Neural cell (in vitro differentiated cells): ENCODE data around the gene N4BP3.

Experiments used
- EP300 ChIP-seq: fragments of 450-650 bp; conservative IDR thresholded peaks from 2 replicates; pipeline ENCODE4 v1.6.1; 2014; ENCODE audit warnings: antibody characterized with exemption, mild to moderate bottlenecking, moderate library complexity; ENCODE audit not compliant: poor library complexity, severe bottlenecking
- MXI1 ChIP-seq: fragments of 450-650 bp; conservative IDR thresholded peaks from 2 replicates; pipeline ENCODE4 v1.6.1; 2014; ENCODE audit warnings: antibody characterized with exemption, mild to moderate bottlenecking; ENCODE audit not compliant: poor library complexity, severe bottlenecking
- POLR2AphosphoS5 ChIP-seq: IDR thresholded peaks from 2 replicates; pipeline ENCODE4 v1.6.1; 2012
- REST ChIP-seq: IDR thresholded peaks from 2 replicates; pipeline ENCODE4 v1.6.1; 2012; ENCODE audit warnings: borderline replicate concordance
- SMC3 ChIP-seq: fragments of 450-650 bp; conservative IDR thresholded peaks from 2 replicates; pipeline ENCODE4 v1.6.1; 2014; ENCODE audit warnings: antibody characterized with exemption, mild to moderate bottlenecking, moderate library complexity; ENCODE audit not compliant: poor library complexity
- TF ChIP-seq, protein P1 (sequence below): fragments of 450-650 bp; IDR thresholded peaks from 2 replicates; pipeline ENCODE4 v1.5.1; 2014; ENCODE audit warnings: antibody characterized with exemption, mild to moderate bottlenecking, moderate library complexity; ENCODE audit not compliant: poor library complexity, severe bottlenecking

DNA sequence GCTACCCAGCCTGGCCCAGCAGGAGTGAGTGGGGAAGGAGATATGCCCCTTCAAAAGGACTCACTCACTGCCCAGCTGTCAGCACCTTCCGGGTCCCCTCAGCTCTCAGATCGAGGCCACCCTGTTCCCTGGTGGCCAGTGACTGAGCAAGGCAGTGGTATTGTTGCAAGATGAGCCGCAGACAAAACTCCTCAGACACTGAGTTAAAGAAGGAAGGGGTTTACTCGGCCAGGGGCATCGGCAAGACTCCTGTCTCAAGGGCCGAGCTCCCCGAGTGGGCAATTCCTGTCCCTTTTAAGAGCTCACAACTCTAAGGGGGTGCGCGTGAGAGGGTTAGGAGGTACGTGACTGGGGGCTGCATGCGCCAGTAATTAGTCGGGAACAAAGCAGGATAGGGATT, 9.7 kb upstream of the N4BP3 start:
- no peak for TF ChIP-seq POLR2AphosphoS5
- TF ChIP-seq, protein P1, sequence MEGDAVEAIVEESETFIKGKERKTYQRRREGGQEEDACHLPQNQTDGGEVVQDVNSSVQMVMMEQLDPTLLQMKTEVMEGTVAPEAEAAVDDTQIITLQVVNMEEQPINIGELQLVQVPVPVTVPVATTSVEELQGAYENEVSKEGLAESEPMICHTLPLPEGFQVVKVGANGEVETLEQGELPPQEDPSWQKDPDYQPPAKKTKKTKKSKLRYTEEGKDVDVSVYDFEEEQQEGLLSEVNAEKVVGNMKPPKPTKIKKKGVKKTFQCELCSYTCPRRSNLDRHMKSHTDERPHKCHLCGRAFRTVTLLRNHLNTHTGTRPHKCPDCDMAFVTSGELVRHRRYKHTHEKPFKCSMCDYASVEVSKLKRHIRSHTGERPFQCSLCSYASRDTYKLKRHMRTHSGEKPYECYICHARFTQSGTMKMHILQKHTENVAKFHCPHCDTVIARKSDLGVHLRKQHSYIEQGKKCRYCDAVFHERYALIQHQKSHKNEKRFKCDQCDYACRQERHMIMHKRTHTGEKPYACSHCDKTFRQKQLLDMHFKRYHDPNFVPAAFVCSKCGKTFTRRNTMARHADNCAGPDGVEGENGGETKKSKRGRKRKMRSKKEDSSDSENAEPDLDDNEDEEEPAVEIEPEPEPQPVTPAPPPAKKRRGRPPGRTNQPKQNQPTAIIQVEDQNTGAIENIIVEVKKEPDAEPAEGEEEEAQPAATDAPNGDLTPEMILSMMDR: no peak
- TF ChIP-seq REST: no peak
- no peak for TF ChIP-seq SMC3
- TF ChIP-seq EP300: no peak
- TF ChIP-seq MXI1: no peak
